ENCODE data around the gene RGS5.
A peak's percentile ranks its signal among the peaks of the same experiment; 100 is the strongest.
"Not testable (repeated sequence)": the region's sequence is repeated elsewhere in the genome, so short reads cannot be mapped to it uniquely, and the experiment has no call there.

Gene RGS5, protein sequence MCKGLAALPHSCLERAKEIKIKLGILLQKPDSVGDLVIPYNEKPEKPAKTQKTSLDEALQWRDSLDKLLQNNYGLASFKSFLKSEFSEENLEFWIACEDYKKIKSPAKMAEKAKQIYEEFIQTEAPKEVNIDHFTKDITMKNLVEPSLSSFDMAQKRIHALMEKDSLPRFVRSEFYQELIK

DNA sequence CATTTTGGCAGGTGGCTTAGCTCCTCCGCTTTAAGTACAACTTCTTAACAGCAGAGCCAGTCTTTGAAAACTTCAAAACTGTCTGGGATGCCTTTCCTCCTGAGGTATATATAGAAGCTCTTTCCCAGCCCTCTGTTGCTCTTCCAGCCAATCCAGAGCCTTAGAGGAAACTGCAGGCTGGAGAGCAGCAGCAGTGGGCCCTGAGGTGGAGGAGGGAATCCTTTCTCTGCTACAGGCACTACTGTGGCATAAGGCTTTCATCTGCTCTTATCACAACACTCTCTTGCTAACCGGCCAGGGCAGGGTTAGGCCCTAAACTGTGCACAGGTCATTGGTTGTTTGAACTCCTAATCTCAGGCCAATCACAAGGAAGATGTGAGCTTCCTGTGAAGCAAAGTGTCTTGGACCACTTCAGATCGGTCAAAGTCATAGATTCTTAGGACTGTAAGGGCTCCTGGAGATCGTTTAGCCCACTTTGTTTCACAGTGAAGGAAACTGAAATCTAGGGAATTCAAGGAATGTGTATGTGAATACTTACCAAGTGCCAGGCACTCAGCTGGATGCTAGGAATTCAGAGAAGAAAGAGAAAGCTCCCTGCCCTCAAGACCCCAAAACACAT lies at the start of gene RGS5:
Gene RGS5, minus strand, starts transcription at position 84 of the 619 bp plus-strand sequence. Its CDS starts 81 bp downstream, at position 3.
- H3K36me3 ChIP-seq, result no peaks in the 10 kb centered on the region
- no peak within 1 kb of the TSS for H3K4me3 ChIP-seq (ENCODE audit: low read depth, low read length)
- H3K27ac ChIP-seq, result no peak within 1 kb of the TSS
- no peak for DNase-seq
- H3K9me3 ChIP-seq (ENCODE audit: severe bottlenecking), result no peaks in the 10 kb centered on the region
- H3K27me3 ChIP-seq (ENCODE audit: insufficient read depth, low read depth, severe bottlenecking), result no peaks in the 10 kb centered on the region
- TF ChIP-seq, protein P1, sequence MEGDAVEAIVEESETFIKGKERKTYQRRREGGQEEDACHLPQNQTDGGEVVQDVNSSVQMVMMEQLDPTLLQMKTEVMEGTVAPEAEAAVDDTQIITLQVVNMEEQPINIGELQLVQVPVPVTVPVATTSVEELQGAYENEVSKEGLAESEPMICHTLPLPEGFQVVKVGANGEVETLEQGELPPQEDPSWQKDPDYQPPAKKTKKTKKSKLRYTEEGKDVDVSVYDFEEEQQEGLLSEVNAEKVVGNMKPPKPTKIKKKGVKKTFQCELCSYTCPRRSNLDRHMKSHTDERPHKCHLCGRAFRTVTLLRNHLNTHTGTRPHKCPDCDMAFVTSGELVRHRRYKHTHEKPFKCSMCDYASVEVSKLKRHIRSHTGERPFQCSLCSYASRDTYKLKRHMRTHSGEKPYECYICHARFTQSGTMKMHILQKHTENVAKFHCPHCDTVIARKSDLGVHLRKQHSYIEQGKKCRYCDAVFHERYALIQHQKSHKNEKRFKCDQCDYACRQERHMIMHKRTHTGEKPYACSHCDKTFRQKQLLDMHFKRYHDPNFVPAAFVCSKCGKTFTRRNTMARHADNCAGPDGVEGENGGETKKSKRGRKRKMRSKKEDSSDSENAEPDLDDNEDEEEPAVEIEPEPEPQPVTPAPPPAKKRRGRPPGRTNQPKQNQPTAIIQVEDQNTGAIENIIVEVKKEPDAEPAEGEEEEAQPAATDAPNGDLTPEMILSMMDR (IDR thresholded peaks at IDR 0.05; ENCODE audit: low read depth, low read length), result no peak

- TF ChIP-seq, protein P1 (IDR thresholded peaks at IDR 0.05; ENCODE audit: low read depth, low read length), result no peak
- no peak for DNase-seq
Measured at GRCh38 chr1:163250382-163250974, 47.8 kb upstream of the RGS5 start.

DNA sequence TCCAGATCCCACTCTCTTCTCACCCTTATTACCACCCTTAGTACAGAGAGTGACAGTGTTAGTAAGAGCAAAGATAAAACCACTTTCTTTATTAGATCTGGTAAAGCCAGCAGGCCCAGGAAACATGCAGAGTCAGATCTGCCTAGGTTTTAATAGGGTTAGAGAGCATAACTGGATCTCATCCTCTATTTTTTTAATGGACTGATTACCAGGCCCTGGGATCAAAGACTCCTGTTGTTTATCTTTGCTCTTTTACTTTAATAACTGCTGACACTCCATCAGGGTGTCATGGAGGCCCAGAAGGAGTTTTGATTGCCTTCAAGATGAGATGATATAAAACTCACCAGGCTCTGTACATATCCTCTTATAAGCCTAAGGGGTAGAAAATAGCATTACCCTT lies 45.3 kb upstream of the RGS5 start:
- Histone ChIP-seq H3K27me3 (ENCODE audit: insufficient read depth, low read depth, severe bottlenecking) (no peaks in the 10 kb centered on the region), H3K9me3 (ENCODE audit: severe bottlenecking) (no peaks in the 10 kb centered on the region), H3K36me3 (no peaks in the 10 kb centered on the region), H3K27ac (no peak overlapping the region), H3K4me3 (ENCODE audit: low read depth, low read length) (no peak overlapping the region)
- TF ChIP-seq, protein P1 (IDR thresholded peaks at IDR 0.05; ENCODE audit: low read depth, low read length), result no peak
- DNase-seq, result peak; percentile 74

More at GRCh38 chr1:163250382-163250974, 47.8 kb upstream of the RGS5 start:
- Histone ChIP-seq H3K27ac (no peak overlapping the region), H3K27me3 (ENCODE audit: insufficient read depth, low read depth, severe bottlenecking) (no peaks in the 10 kb centered on the region), H3K9me3 (ENCODE audit: severe bottlenecking) (peaks cover 4% of the 10 kb centered on the region), H3K4me3 (ENCODE audit: low read depth, low read length) (no peak overlapping the region), H3K36me3 (no peaks in the 10 kb centered on the region)

GRCh38 chr1:163244648-163245047 lies 41.9 kb upstream of the RGS5 start:
- H3K27ac ChIP-seq; H3K4me3 ChIP-seq (ENCODE audit: low read depth, low read length); H3K27me3 ChIP-seq (ENCODE audit: insufficient read depth, low read depth, severe bottlenecking); H3K9me3 ChIP-seq (ENCODE audit: severe bottlenecking); H3K36me3 ChIP-seq; DNase-seq: not testable (repeated sequence)

DNA sequence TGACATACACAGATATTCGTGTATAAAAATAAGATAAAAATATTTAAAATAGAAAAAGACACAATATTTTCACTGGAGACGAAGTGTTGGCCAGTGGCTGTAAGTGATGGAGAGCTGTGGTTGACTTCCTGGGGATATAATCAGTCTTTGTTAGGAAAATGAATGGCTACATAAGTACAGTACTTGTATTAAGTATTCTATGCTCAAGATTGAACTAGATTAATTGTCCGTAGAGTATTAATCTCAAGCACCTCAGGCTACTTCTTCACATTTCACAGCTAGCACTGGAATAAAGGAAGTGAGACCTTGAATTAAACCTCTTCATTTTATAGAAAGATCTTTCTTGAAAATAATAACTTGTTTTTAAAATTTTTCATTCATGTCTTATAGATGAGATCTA lies 39.0 kb upstream of the RGS5 start:
- Histone ChIP-seq H3K27ac (no peak overlapping the region), H3K36me3 (no peaks in the 10 kb centered on the region), H3K27me3 (ENCODE audit: insufficient read depth, low read depth, severe bottlenecking) (no peaks in the 10 kb centered on the region), H3K4me3 (ENCODE audit: low read depth, low read length) (no peak overlapping the region), H3K9me3 (ENCODE audit: severe bottlenecking) (no peaks in the 10 kb centered on the region)
- no peak for DNase-seq
- TF ChIP-seq, protein P1 (IDR thresholded peaks at IDR 0.05; ENCODE audit: low read depth, low read length), result no peak

DNA sequence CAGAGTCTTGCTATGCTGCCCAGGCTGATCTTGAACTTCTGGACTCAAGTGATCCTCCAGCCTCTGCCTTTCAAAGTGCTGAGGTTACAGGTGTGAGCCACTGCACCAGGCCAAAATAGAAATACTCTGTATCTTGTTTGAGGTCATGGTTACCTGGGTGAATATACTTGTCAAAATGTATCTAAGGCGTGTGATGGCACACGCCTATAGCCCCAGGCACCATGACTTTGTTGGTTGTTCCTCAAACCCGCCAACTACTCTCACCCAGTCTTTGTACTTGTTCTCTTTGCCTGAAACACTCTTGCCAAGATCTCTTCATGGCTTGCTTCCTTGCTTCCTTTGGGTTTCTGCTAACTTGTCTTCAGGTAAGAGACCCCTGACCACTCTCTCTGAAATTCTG lies 38.0 kb upstream of the RGS5 start:
- H3K27me3 ChIP-seq (ENCODE audit: insufficient read depth, low read depth, severe bottlenecking), result no peaks in the 10 kb centered on the region
- TF ChIP-seq, protein P1 (IDR thresholded peaks at IDR 0.05; ENCODE audit: low read depth, low read length), result no peak
- no peaks in the 10 kb centered on the region for H3K9me3 ChIP-seq (ENCODE audit: severe bottlenecking)
- H3K36me3 ChIP-seq, result no peaks in the 10 kb centered on the region
- no peak for DNase-seq
- H3K27ac ChIP-seq, result no peak overlapping the region
- H3K4me3 ChIP-seq (ENCODE audit: low read depth, low read length), result no peak overlapping the region

GRCh38 chr1:163233643-163234042 lies 30.9 kb upstream of the RGS5 start:
- peak overlapping the region; percentile 3; the same call in 1 of the 2 replicates for H3K27ac ChIP-seq
- not testable (repeated sequence) for H3K27me3 ChIP-seq (ENCODE audit: insufficient read depth, low read depth, severe bottlenecking); H3K36me3 ChIP-seq; H3K4me3 ChIP-seq (ENCODE audit: low read depth, low read length); H3K9me3 ChIP-seq (ENCODE audit: severe bottlenecking)
- peak; percentile 30 for DNase-seq

All from WERI-Rb-1 (cell line).